ENCODE measurements around the gene IGDCC3.
"Not testable (repeated sequence)": the region's sequence is repeated elsewhere in the genome, so short reads cannot be mapped to it uniquely, and the experiment has no call there.

The IGDCC3 gene

GRCh38 chr15:65370885-65371284, 6.9 kb downstream of the IGDCC3 start:
- no peak for DNase-seq (ENCODE audit: low read depth in 2 of 2)

- no peak for DNase-seq (ENCODE audit: low read depth in 2 of 2)
Observed at GRCh38 chr15:65369651-65370050, 8.2 kb downstream of the IGDCC3 start.

GRCh38 chr15:65369212-65369547, 8.6 kb downstream of the IGDCC3 start:
- no peak for DNase-seq (ENCODE audit: low read depth in 2 of 2)

- DNase-seq (ENCODE audit: low read depth in 2 of 2), result no peak
Observed at GRCh38 chr15:65368302-65369211, 9.2 kb downstream of the IGDCC3 start.

GRCh38 chr15:65366122-65366892, 11.5 kb downstream of the IGDCC3 start:
- DNase-seq (ENCODE audit: low read depth in 2 of 2), result no peak

GRCh38 chr15:65365229-65365628, 12.6 kb downstream of the IGDCC3 start:
- DNase-seq (ENCODE audit: low read depth in 2 of 2), result no peak

DNA sequence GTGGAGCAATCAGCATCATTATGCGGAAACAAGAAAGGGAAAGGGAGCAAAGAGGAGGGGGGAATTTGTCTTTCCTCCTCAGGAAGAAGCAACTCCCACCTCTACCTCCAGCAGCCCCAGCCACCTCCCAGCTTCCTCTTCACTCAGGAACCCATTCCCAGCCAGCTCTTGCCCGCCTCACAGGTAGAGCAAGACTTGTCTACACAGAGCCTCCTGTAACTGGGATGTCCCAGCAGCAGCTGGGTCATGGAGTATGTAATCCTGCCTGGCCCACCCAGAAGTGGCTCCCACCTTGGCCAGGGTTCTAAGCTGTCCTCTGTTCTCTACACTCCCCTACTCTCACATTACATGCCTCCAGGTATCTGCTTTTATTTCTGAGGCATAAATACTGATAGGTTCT, 14.0 kb downstream of the IGDCC3 start:
- no peak for DNase-seq (ENCODE audit: low read depth in 2 of 2)

- no peak for DNase-seq (ENCODE audit: low read depth in 2 of 2)
Observed at GRCh38 chr15:65363306-65363705, 14.5 kb downstream of the IGDCC3 start.

DNA sequence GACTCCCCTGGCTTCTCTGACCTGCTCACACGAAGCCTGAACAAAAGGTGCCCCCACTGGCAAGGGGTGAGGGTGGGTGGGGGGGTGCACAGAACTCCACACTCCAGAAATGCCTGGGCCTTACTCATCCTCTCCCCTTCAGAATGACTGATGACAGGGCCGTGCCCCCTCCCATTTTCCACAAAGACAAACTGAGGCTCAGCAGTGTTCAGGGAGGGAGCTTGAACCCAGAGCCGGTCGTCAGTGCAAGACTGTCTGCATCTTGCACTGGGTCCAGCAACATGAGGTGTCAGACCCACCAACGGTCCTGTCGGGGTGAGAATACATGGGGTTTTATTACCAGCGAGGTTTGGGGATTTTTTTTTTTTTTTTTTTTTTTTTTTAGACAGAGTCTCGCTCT, 15.3 kb downstream of the IGDCC3 start:
- DNase-seq (ENCODE audit: low read depth in 2 of 2), result no peak

- no peak for DNase-seq (ENCODE audit: low read depth in 2 of 2)
Observed at GRCh38 chr15:65361708-65362459, 15.9 kb downstream of the IGDCC3 start.

DNA sequence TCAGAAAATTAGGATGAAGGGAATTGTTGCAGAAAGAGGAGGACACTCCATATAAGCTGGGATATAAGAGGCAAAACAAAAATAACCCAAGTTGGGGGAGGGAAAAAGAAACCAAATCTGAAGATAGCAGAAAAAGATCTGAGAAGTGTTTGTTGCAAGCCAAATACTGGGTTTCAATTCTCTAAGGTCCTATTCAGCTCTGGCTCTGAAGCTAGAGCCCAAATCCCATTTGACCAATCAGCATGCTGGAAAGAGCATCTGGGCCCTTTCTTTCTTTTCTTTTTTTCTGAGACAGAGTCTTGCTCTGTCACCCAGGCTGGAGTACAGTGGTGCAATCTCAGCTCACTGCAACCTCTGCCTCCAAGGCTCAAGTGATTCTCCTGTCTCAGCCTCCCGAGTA, 17.3 kb downstream of the IGDCC3 start:
- DNase-seq (ENCODE audit: low read depth in 2 of 2), result no peak

- no peak for DNase-seq (ENCODE audit: low read depth in 2 of 2)
Observed at GRCh38 chr15:65355988-65356353, 21.8 kb downstream of the IGDCC3 start.

DNA sequence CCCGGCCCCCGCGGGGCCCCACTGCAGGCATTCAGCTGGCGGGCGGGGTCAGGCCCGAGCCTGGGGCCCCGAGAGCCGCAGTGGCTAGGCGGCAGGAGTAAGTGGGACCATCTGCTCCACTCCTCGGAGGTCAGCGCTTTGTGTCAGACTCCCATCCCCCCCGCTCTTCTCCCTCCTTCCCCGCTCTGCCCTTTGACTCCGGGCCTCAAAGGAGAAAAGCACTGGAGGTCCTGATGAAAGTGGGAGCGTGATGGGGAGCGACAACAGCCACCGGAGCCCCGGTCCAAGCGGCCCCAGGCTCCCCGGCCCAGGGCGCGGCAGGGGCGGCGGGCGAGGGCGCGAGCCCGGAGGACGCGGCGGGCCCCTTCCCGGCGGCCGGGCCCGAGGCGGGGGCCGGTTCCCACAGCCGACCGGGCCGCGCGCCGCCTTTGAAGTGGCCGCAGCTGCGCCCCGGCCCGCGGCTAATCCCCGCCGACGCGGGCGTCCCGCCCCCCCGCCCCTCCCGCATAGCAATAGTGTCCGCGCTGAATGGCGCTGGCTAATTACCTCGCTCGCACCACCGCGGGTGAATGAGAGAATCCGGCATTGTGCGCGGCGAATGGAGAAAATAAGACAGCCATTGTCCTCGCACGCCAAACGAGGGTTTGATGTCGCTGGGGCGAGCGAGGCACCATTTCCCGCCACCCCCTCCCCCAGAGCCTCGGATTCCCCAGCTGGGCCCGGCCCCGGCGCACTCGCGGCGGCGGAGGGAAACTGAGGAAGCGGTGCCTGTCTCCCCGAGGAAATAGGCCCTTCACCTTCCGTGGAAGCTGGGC, 22.4 kb downstream of the IGDCC3 start:
- no peak for DNase-seq (ENCODE audit: low read depth in 2 of 2)

GRCh38 chr15:65354835-65355172, 23.0 kb downstream of the IGDCC3 start:
- DNase-seq (ENCODE audit: low read depth in 2 of 2), result no peak

GRCh38 chr15:65351972-65352371, 25.8 kb downstream of the IGDCC3 start:
- DNase-seq (ENCODE audit: low read depth in 2 of 2), result not testable (repeated sequence)

GRCh38 chr15:65349338-65349737, 28.5 kb downstream of the IGDCC3 start:
- no peak for DNase-seq (ENCODE audit: low read depth in 2 of 2)

GRCh38 chr15:65347756-65348155, 30.0 kb downstream of the IGDCC3 start:
- DNase-seq (ENCODE audit: low read depth in 2 of 2), result not testable (repeated sequence)

- DNase-seq (ENCODE audit: low read depth in 2 of 2), result no peak
Observed at GRCh38 chr15:65346856-65347598, 30.8 kb downstream of the IGDCC3 start.

- no peak for DNase-seq (ENCODE audit: low read depth in 2 of 2)
Observed at GRCh38 chr15:65344914-65345275, 32.9 kb downstream of the IGDCC3 start.

GRCh38 chr15:65344214-65344913, 33.4 kb downstream of the IGDCC3 start:
- DNase-seq (ENCODE audit: low read depth in 2 of 2), result no peak

All from stimulated activated CD4-positive, alpha-beta T cell treated with anti-CD3 and anti-CD28 coated beads, Interleukin-12 subunit alpha, Interleukin-12 subunit beta, amount 100 ng/mL, for 24 hours (primary cell).